HEK293 (cell line): ENCODE data around the gene EPHA6.

ENCODE experiments used
- CTCF ChIA-PET: fragments of 350-600 bp; formaldehyde crosslinking; extraction: SDS; loops from one replicate; lab custom pipeline; 2021; ENCODE audit warnings: antibody characterized with exemption; lab: Yijun Ruan, JAX
- POLR2A ChIA-PET: fragments of 300-600 bp; formaldehyde crosslinking; extraction: SDS; loops from one replicate; lab custom pipeline; 2020; ENCODE audit warnings: antibody characterized with exemption, inconsistent platforms; lab: Yijun Ruan, JAX
- H3K27ac ChIP-seq: fragments of 200-500 bp; sonication (Bioruptor generic); 2 replicates; pipeline ENCODE4 v1.5.1; 2014; ENCODE audit warnings: low read depth, low read length, control low read depth, inconsistent platforms; ENCODE audit errors: extremely low read depth
- H3K36me3 ChIP-seq, 2 experiments: fragments of 200-500 bp in 1 of 2; sonication (Bioruptor generic) in 1 of 2; 1 replicate in 1 of 2; 2 replicates in 1 of 2; pipeline ENCODE4 v1.5.1; 2014 to 2017; ENCODE audit warnings: inconsistent platforms in 2 of 2, low read length in 2 of 2; ENCODE audit not compliant: control insufficient read depth in 2 of 2, insufficient read depth in 1 of 2
- H3K4me1 ChIP-seq: fragments of 200-500 bp; sonication (Bioruptor generic); 2 replicates; pipeline ENCODE4 v1.5.1; 2014; ENCODE audit warnings: mild to moderate bottlenecking, low read length, inconsistent platforms; ENCODE audit not compliant: control insufficient read depth, insufficient read depth
- H3K4me3 ChIP-seq: 2 replicates; pipeline ENCODE4 v1.5.1; 2011; ENCODE audit warnings: low read depth, mild to moderate bottlenecking, control low read depth, low read length, moderate library complexity
- H3K9me3 ChIP-seq: fragments of 200-500 bp; sonication (Bioruptor generic); 2 replicates; pipeline ENCODE4 v1.5.1; 2014; ENCODE audit warnings: low read depth, low read length, inconsistent platforms; ENCODE audit not compliant: control insufficient read depth, insufficient read depth
- GFI1B ChIP-seq: fragments of 450-650 bp; formaldehyde crosslinking; IDR thresholded peaks from 2 replicates; pipeline ENCODE4 v1.5.1; 2016; ENCODE audit warnings: missing biosample characterization, missing genetic modification characterization
- MEIS1 ChIP-seq: sonication (generic); formaldehyde crosslinking; IDR thresholded peaks from 2 replicates; pipeline ENCODE4 v1.8.1; 2022; ENCODE audit warnings: missing genetic modification reagents, mild to moderate bottlenecking, borderline replicate concordance
- OSR2 ChIP-seq: fragments of 450-650 bp; formaldehyde crosslinking; IDR thresholded peaks from 2 replicates; pipeline ENCODE4 v1.5.1; 2016; ENCODE audit warnings: missing biosample characterization, missing genetic modification characterization
- SP2 ChIP-seq: fragments of 450-650 bp; formaldehyde crosslinking; IDR thresholded peaks from 2 replicates; pipeline ENCODE4 v1.5.1; 2016; ENCODE audit warnings: missing biosample characterization, missing genetic modification characterization
- YY1 ChIP-seq: fragments of 450-650 bp; formaldehyde crosslinking; IDR thresholded peaks from 2 replicates; pipeline ENCODE4 v1.5.1; 2018; ENCODE audit warnings: missing biosample characterization, missing genetic modification characterization
- ZBTB17 ChIP-seq: fragments of 450-650 bp; formaldehyde crosslinking; IDR thresholded peaks from 2 replicates; pipeline ENCODE4 v1.5.1; 2016; ENCODE audit warnings: missing biosample characterization, missing genetic modification characterization
- ZBTB21 ChIP-seq: fragments of 450-650 bp; formaldehyde crosslinking; IDR thresholded peaks from 2 replicates; pipeline ENCODE4 v1.5.1; 2017; ENCODE audit warnings: missing biosample characterization, missing genetic modification characterization
- ZEB2 ChIP-seq: fragments of 450-650 bp; formaldehyde crosslinking; IDR thresholded peaks from 2 replicates; pipeline ENCODE4 v1.5.1; 2016; ENCODE audit warnings: missing biosample characterization, missing genetic modification characterization
- ZNF174 ChIP-seq: fragments of 450-650 bp; formaldehyde crosslinking; IDR thresholded peaks from 2 replicates; pipeline ENCODE4 v1.5.0; 2017; ENCODE audit warnings: missing biosample characterization, mild to moderate bottlenecking, missing genetic modification characterization
- ZNF18 ChIP-seq: fragments of 450-650 bp; formaldehyde crosslinking; IDR thresholded peaks from 2 replicates; pipeline ENCODE4 v1.5.1; 2016; ENCODE audit warnings: missing biosample characterization, missing genetic modification characterization
- ZNF202 ChIP-seq: fragments of 450-650 bp; formaldehyde crosslinking; IDR thresholded peaks from 2 replicates; pipeline ENCODE4 v1.5.1; 2016; ENCODE audit warnings: missing biosample characterization, missing genetic modification characterization, borderline replicate concordance
- ZNF221 ChIP-seq: fragments of 450-650 bp; formaldehyde crosslinking; IDR thresholded peaks from 2 replicates; pipeline ENCODE4 v1.5.1; 2017; ENCODE audit warnings: missing biosample characterization, missing genetic modification characterization, borderline replicate concordance
- ZNF24 ChIP-seq: fragments of 450-650 bp; formaldehyde crosslinking; IDR thresholded peaks from 2 replicates; pipeline ENCODE4 v1.5.1; 2016; ENCODE audit warnings: missing biosample characterization, missing genetic modification characterization
- ZNF248 ChIP-seq: fragments of 450-650 bp; formaldehyde crosslinking; IDR thresholded peaks from 2 replicates; pipeline ENCODE4 v1.5.1; 2017; ENCODE audit warnings: missing biosample characterization, missing genetic modification characterization
- ZNF37A ChIP-seq: fragments of 450-650 bp; IDR thresholded peaks from 2 replicates; pipeline ENCODE4 v1.5.1; 2018; ENCODE audit warnings: missing biosample characterization, missing genetic modification characterization
- ZNF394 ChIP-seq: fragments of 450-650 bp; formaldehyde crosslinking; IDR thresholded peaks from 2 replicates; pipeline ENCODE4 v1.5.1; 2016; ENCODE audit warnings: missing biosample characterization, missing genetic modification characterization, mild to moderate bottlenecking, moderate library complexity, borderline replicate concordance
- ZNF398 ChIP-seq: fragments of 450-650 bp; formaldehyde crosslinking; IDR thresholded peaks from 2 replicates; pipeline ENCODE4 v1.5.1; 2017; ENCODE audit warnings: missing biosample characterization, missing genetic modification characterization
- ZNF473 ChIP-seq: fragments of 450-650 bp; formaldehyde crosslinking; IDR thresholded peaks from 2 replicates; pipeline ENCODE4 v1.5.1; 2017; ENCODE audit warnings: missing biosample characterization, missing genetic modification characterization
- ZNF521 ChIP-seq: fragments of 450-650 bp; formaldehyde crosslinking; IDR thresholded peaks from 2 replicates; pipeline ENCODE4 v1.5.1; 2017; ENCODE audit warnings: missing biosample characterization, mild to moderate bottlenecking, missing genetic modification characterization
- ZNF544 ChIP-seq: fragments of 450-650 bp; formaldehyde crosslinking; IDR thresholded peaks from 2 replicates; pipeline ENCODE4 v1.5.0; 2017; ENCODE audit warnings: missing biosample characterization, missing genetic modification characterization
- ZNF555 ChIP-seq: fragments of 450-650 bp; formaldehyde crosslinking; conservative IDR thresholded peaks from 2 replicates; pipeline ENCODE4 v1.5.1; 2017; ENCODE audit warnings: missing biosample characterization, mild to moderate bottlenecking, missing genetic modification characterization, inconsistent platforms
- ZNF596 ChIP-seq: fragments of 450-650 bp; IDR thresholded peaks from 2 replicates; pipeline ENCODE4 v1.5.0; 2018; ENCODE audit warnings: missing biosample characterization, mild to moderate bottlenecking, missing genetic modification characterization, moderate library complexity
- ZNF600 ChIP-seq: fragments of 450-650 bp; formaldehyde crosslinking; IDR thresholded peaks from 2 replicates; pipeline ENCODE4 v1.5.1; 2016; ENCODE audit warnings: missing biosample characterization, missing genetic modification characterization
- ZNF629 ChIP-seq: fragments of 450-650 bp; formaldehyde crosslinking; IDR thresholded peaks from 2 replicates; pipeline ENCODE4 v1.5.1; 2017; ENCODE audit warnings: missing biosample characterization, missing genetic modification characterization
- ZNF76 ChIP-seq: fragments of 450-650 bp; formaldehyde crosslinking; IDR thresholded peaks from 2 replicates; pipeline ENCODE4; 2016; ENCODE audit warnings: low read depth, missing biosample characterization, missing genetic modification characterization, borderline replicate concordance
- ZNF768 ChIP-seq: fragments of 450-650 bp; formaldehyde crosslinking; IDR thresholded peaks from 2 replicates; pipeline ENCODE4 v1.5.1; 2018; ENCODE audit warnings: missing biosample characterization, mild to moderate bottlenecking, missing genetic modification characterization

The EPHA6 gene

GRCh38 chr3:97772926-97773325 lies 958.5 kb downstream of the EPHA6 start:
- H3K9me3 ChIP-seq: no peaks in the 10 kb centered on the region
- peaks cover 0 to 14% of the 10 kb centered on the region in 2 experiments; a peak in 2 of 3 replicates for H3K36me3 ChIP-seq
- no peak overlapping the region for H3K4me3 ChIP-seq
- no peak overlapping the region for H3K27ac ChIP-seq
- TF ChIP-seq YY1 (tag by site-specific recombination) (no peak), GFI1B (tag by site-specific recombination) (no peak), ZNF248 (tag by site-specific recombination) (no peak), ZNF473 (tag by site-specific recombination) (no peak), ZNF24 (tag by site-specific recombination) (no peak), ZNF521 (no peak), ZNF76 (tag by site-specific recombination) (no peak), ZNF600 (no peak), OSR2 (tag by site-specific recombination) (no peak), ZNF555 (tag by site-specific recombination) (no peak), ZNF221 (tag by site-specific recombination) (no peak), ZBTB21 (tag by site-specific recombination) (no peak), ZNF768 (tag by site-specific recombination) (no peak), SP2 (tag by site-specific recombination) (no peak), ZNF596 (tag by site-specific recombination) (no peak), ZNF18 (no peak)
- TF ChIP-seq, all 188 proteins: peak for 0
- POLR2A ChIA-PET: no interaction called here
- no peaks in the 10 kb centered on the region for H3K4me1 ChIP-seq
- CTCF ChIA-PET: interaction anchor here (0.6 kb wide), 1 partner anchor 21 kb away, joined by 3 read pairs; no protein-coding TSS in a partner anchor

GRCh38 chr3:97778152-97778551 lies 963.8 kb downstream of the EPHA6 start:
- H3K36me3 ChIP-seq: no peaks in the 10 kb centered on the region
- ChIA-PET POLR2A (no interaction called here), CTCF (no interaction called here)
- H3K27ac ChIP-seq: no peak overlapping the region
- H3K9me3 ChIP-seq: no peaks in the 10 kb centered on the region
- no peak overlapping the region for H3K4me3 ChIP-seq
- TF ChIP-seq ZNF544 (no peak), ZNF202 (no peak), ZNF37A (no peak), ZNF398 (no peak), ZNF174 (tag by site-specific recombination) (no peak), ZNF629 (tag by site-specific recombination) (no peak), ZNF768 (tag by site-specific recombination) (no peak), ZBTB17 (tag by site-specific recombination) (no peak), ZNF394 (tag by site-specific recombination) (no peak), ZNF18 (no peak), ZEB2 (tag by site-specific recombination) (no peak), MEIS1 (CRISPR knock-in tag) (no peak)
- H3K4me1 ChIP-seq: no peaks in the 10 kb centered on the region
